H1 (cell line): ENCODE results near the gene NANOS2. TPM values are rescaled to one million over a fixed set of nuclear protein-coding genes. Genes with fewer than 3 reads are reported as not detected.

Experiments used
- CEBPB ChIP-seq: IDR thresholded peaks from 2 replicates; pipeline ENCODE4 v1.6.1; 2012; ENCODE audit warnings: low read depth, low read length
- EGR1 ChIP-seq: IDR thresholded peaks from 2 replicates; pipeline ENCODE4 v1.6.1; 2011; ENCODE audit warnings: low read depth, low read length, borderline replicate concordance
- EZH2 ChIP-seq: fragments of 200-600 bp; sonication (generic); IDR thresholded peaks from 2 replicates; pipeline ENCODE4 v1.7.1; 2012; ENCODE audit warnings: low read depth, mild to moderate bottlenecking, moderate library complexity, low read length, inconsistent platforms; ENCODE audit not compliant: severe bottlenecking
- HDAC2 ChIP-seq, 2 experiments: fragments of 300-600 bp in 1 of 2; sonication (generic) in 1 of 2; IDR thresholded peaks; 2 replicates each; pipeline ENCODE4 v1.6.1; 2011 to 2012; ENCODE audit warnings: low read depth in 2 of 2, low read length in 2 of 2, mild to moderate bottlenecking in 2 of 2, moderate library complexity in 2 of 2, borderline replicate concordance in 1 of 2, inconsistent platforms in 1 of 2
- MAX ChIP-seq: IDR thresholded peaks from 2 replicates; pipeline ENCODE4 v1.6.1; 2012; ENCODE audit warnings: inconsistent platforms
- NRF1 ChIP-seq: IDR thresholded peaks from 2 replicates; pipeline ENCODE4 v1.6.1; 2011; ENCODE audit warnings: mild to moderate bottlenecking, low read depth, low read length, improper control_type of control experiment
- POU5F1 ChIP-seq: IDR thresholded peaks from 2 replicates; pipeline ENCODE4 v1.6.1; 2011; ENCODE audit warnings: low read depth, mild to moderate bottlenecking, low read length, moderate library complexity
- RBBP5 ChIP-seq: IDR thresholded peaks from 2 replicates; pipeline ENCODE4 v1.7.1; 2012; ENCODE audit warnings: low read depth, mild to moderate bottlenecking, inconsistent platforms, low read length, moderate library complexity, borderline replicate concordance
- SIRT6 ChIP-seq: IDR thresholded peaks from one replicate; pipeline ENCODE4 v1.7.1; 2012; ENCODE audit warnings: low read length, inconsistent platforms
- SP4 ChIP-seq: IDR thresholded peaks from 2 replicates; pipeline ENCODE4 v1.6.1; 2012; ENCODE audit warnings: low read length, inconsistent platforms
- TAF1 ChIP-seq: IDR thresholded peaks from 2 replicates; pipeline ENCODE4 v1.6.1; 2011; ENCODE audit warnings: mild to moderate bottlenecking, low read depth, low read length
- TCF12 ChIP-seq: IDR thresholded peaks from 2 replicates; pipeline ENCODE4 v1.6.1; 2011; ENCODE audit warnings: low read depth, mild to moderate bottlenecking, low read length
- polyA plus RNA-seq, 7 experiments: library from polyadenylated mRNA; depleted of rRNA in 3 of 7; stranded (reverse) in 5 of 7; unstranded in 2 of 7; fragments of >200 nt in 5 of 7; fragments of 200-250 nt in 2 of 7; gene quantifications; 1 replicate in 5 of 7; 2 replicates in 1 of 7; 4 replicates in 1 of 7; pipeline versions ENCODE4 v1.2.1 to v1.2.3, GENCODE V29; 2011 to 2013; ENCODE audit warnings: missing spikeins in 2 of 7, mixed read lengths in 2 of 7
- total RNA-seq: library from RNA; stranded (reverse); fragmentation: NEBNext Ultra II Directional; extraction: Animal tissue kit (Norgen Biotek cat#: 25700); gene quantifications from 2 replicates; pipeline ENCODE4 v1.2.1, GENCODE V29; 2021
- TF ChIP-seq, protein P1 (sequence below): fragments of 300-600 bp; sonication (generic); IDR thresholded peaks from 2 replicates; pipeline ENCODE4 v1.7.1; 2012; ENCODE audit warnings: low read length, moderate library complexity, mild to moderate bottlenecking, inconsistent platforms; ENCODE audit not compliant: insufficient replicate concordance

The NANOS2 gene
- total and polyA plus RNA-seq, 2 of the 8 experiments (the other 6 are each of a cell fraction or from before 2014, with no cell fraction given), result 0.20 TPM; not detected in 1

- TF ChIP-seq, protein P1, sequence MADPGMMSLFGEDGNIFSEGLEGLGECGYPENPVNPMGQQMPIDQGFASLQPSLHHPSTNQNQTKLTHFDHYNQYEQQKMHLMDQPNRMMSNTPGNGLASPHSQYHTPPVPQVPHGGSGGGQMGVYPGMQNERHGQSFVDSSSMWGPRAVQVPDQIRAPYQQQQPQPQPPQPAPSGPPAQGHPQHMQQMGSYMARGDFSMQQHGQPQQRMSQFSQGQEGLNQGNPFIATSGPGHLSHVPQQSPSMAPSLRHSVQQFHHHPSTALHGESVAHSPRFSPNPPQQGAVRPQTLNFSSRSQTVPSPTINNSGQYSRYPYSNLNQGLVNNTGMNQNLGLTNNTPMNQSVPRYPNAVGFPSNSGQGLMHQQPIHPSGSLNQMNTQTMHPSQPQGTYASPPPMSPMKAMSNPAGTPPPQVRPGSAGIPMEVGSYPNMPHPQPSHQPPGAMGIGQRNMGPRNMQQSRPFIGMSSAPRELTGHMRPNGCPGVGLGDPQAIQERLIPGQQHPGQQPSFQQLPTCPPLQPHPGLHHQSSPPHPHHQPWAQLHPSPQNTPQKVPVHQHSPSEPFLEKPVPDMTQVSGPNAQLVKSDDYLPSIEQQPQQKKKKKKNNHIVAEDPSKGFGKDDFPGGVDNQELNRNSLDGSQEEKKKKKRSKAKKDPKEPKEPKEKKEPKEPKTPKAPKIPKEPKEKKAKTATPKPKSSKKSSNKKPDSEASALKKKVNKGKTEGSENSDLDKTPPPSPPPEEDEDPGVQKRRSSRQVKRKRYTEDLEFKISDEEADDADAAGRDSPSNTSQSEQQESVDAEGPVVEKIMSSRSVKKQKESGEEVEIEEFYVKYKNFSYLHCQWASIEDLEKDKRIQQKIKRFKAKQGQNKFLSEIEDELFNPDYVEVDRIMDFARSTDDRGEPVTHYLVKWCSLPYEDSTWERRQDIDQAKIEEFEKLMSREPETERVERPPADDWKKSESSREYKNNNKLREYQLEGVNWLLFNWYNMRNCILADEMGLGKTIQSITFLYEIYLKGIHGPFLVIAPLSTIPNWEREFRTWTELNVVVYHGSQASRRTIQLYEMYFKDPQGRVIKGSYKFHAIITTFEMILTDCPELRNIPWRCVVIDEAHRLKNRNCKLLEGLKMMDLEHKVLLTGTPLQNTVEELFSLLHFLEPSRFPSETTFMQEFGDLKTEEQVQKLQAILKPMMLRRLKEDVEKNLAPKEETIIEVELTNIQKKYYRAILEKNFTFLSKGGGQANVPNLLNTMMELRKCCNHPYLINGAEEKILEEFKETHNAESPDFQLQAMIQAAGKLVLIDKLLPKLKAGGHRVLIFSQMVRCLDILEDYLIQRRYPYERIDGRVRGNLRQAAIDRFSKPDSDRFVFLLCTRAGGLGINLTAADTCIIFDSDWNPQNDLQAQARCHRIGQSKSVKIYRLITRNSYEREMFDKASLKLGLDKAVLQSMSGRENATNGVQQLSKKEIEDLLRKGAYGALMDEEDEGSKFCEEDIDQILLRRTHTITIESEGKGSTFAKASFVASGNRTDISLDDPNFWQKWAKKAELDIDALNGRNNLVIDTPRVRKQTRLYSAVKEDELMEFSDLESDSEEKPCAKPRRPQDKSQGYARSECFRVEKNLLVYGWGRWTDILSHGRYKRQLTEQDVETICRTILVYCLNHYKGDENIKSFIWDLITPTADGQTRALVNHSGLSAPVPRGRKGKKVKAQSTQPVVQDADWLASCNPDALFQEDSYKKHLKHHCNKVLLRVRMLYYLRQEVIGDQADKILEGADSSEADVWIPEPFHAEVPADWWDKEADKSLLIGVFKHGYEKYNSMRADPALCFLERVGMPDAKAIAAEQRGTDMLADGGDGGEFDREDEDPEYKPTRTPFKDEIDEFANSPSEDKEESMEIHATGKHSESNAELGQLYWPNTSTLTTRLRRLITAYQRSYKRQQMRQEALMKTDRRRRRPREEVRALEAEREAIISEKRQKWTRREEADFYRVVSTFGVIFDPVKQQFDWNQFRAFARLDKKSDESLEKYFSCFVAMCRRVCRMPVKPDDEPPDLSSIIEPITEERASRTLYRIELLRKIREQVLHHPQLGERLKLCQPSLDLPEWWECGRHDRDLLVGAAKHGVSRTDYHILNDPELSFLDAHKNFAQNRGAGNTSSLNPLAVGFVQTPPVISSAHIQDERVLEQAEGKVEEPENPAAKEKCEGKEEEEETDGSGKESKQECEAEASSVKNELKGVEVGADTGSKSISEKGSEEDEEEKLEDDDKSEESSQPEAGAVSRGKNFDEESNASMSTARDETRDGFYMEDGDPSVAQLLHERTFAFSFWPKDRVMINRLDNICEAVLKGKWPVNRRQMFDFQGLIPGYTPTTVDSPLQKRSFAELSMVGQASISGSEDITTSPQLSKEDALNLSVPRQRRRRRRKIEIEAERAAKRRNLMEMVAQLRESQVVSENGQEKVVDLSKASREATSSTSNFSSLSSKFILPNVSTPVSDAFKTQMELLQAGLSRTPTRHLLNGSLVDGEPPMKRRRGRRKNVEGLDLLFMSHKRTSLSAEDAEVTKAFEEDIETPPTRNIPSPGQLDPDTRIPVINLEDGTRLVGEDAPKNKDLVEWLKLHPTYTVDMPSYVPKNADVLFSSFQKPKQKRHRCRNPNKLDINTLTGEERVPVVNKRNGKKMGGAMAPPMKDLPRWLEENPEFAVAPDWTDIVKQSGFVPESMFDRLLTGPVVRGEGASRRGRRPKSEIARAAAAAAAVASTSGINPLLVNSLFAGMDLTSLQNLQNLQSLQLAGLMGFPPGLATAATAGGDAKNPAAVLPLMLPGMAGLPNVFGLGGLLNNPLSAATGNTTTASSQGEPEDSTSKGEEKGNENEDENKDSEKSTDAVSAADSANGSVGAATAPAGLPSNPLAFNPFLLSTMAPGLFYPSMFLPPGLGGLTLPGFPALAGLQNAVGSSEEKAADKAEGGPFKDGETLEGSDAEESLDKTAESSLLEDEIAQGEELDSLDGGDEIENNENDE, result no peak
- no peak for TF ChIP-seq EGR1
- no peak for TF ChIP-seq SIRT6
- TF ChIP-seq SP4, result no peak
- no peak for TF ChIP-seq RBBP5
- no peak for TF ChIP-seq MAX
- TF ChIP-seq TAF1, result no peak
- TF ChIP-seq EZH2, result no peak
- no peak for TF ChIP-seq POU5F1
- TF ChIP-seq CEBPB, result no peak
- no peak for TF ChIP-seq NRF1
- TF ChIP-seq HDAC2 (IDR thresholded peaks at IDR 0.05; ENCODE audit: borderline replicate concordance in 1 of 2, low read depth in 2 of 2, low read length in 2 of 2), result no peak
- TF ChIP-seq TCF12, result no peak
Measured at GRCh38 chr19:45870798-45871197, 43.8 kb downstream of the NANOS2 start (continued).
